ENCODE results near the gene DHRS13.
"Not testable (repeated sequence)": the region's sequence is repeated elsewhere in the genome, so short reads cannot be mapped to it uniquely, and the experiment has no call there.

DHRS13 gene

DNA sequence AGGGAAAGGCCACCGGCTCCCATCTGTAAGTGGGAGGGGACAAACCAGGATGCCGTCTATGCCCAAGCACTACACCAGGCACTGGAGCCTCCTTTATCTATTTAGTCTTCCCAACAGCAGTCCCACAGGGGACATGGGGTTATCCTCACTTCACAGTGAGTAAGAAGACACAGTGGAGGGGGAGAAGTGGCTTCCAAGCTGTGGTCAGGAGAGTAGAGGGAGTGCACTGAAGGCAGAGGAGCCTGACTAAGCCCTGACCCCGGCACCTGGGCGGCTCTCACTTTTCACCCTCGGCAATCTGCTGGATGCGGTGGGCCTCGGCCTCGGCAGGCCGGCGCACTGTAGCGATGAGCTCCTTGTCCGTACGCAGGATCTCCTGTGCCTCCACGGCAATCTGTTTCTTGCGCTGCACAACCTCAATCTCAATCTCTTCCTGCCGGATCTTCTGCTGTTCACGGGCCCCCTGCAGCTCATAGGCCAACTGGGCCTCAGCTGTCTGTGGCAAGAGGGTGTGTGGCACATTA is 21.3 kb downstream of the DHRS13 start:
- DNase-seq = no peak

DNA sequence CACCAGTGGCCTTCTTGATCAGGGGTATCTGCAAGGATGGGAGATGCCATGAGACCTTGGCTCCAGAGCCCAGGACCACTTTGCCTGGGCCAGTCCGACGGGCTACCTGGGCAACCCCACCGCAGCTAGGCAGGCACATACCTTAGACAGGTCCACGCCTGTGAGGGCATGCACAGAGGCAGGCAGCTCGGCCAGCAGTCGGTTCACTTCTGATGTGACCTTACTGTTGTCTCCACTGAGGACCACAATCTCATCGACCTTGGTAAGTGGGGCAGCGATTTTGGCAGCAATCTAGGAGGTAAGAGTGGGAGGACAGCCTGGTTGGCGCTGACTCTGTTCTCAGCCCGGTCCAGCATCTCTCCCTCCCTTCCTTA is 22.3 kb downstream of the DHRS13 start:
- no peak for DNase-seq

DNA sequence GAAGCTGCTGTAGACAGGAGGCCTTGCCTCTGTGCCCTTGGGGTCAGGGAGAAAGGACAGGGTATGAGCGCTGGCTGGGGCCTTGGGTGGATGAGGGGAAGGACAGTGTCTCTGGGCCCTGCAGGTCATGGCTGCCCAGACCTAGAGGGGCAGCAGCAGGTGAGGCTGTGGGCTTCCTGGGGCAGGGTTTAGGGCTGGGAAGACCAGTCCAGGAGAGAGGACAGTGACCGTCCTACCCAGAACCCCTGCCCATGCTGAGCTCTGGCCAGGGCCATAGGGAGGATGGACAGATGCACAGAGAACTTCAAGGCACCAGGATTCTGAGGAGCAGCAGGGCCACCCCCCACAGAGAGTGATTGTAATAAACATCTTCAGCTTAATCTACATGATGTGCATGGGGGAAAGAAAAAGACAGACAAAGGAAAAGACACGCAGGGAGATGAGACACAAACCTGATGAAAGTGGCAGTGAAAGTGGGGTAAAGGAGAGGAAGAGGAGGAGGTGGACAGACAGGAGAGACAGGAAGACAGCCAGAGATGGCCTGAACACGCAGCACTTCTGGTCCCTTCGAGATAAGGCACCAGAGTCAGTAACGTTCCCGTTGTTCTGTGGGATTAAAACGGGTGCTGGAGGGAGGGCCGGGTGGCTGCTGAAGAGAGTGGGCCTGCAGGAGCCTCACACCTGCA is 22.9 kb downstream of the DHRS13 start:
- peak; percentile 31 for DNase-seq

DNA sequence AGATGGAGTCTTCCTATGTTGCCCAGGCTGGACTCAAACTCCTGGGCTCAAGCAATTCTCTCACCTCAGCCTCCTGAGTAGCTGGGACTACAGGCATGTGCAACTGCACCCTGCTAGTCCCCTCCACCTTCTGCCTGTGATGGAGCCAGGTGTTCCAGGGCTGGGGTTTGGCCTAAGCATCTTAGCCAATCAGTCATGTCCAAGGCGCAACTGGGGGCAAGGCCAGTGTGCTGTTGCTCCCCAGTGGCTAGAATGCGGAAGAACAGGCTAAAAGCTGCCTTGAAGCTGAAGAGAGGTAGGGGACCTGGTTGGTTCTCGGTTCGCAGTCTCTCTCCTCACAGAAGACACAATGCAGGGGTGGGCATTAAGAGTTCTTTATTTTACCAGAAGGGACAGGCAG is 23.9 kb downstream of the DHRS13 start:
- peak; percentile 73 for DNase-seq

DNA sequence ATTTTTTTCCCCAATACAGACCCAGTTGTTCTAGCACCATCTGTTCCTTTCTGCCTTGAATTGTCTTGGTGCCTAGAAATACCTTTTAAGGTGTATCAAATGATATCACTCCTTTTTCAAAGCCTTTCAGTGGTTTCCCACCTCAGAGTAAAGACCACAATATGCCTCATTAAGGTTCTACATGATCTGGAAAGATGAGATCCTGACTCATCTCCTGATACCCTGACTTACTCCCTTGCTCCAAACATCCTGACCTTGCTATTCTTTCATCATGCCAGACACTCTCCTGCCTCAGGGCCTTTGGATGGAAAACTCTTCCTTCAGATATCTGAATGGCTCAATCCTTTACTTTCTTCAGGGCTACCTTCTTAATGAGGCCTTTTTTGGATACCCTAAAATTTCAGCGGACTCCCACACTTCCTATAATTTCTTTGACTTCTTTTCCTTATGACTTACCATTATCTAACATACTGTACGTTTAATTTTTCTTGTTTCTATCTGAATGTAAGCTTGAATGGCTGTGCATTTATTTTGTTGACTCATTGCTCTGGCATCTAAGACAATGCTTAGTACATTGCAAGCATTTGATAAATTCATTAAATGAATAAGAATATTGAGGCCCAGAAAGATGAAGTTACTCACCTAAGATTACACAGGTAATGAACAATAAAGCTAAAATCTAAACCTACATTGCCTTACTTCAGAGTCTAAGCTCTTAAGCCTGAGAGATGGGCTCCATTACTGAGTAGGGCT is 24.5 kb downstream of the DHRS13 start:
- no peak for DNase-seq

DNA sequence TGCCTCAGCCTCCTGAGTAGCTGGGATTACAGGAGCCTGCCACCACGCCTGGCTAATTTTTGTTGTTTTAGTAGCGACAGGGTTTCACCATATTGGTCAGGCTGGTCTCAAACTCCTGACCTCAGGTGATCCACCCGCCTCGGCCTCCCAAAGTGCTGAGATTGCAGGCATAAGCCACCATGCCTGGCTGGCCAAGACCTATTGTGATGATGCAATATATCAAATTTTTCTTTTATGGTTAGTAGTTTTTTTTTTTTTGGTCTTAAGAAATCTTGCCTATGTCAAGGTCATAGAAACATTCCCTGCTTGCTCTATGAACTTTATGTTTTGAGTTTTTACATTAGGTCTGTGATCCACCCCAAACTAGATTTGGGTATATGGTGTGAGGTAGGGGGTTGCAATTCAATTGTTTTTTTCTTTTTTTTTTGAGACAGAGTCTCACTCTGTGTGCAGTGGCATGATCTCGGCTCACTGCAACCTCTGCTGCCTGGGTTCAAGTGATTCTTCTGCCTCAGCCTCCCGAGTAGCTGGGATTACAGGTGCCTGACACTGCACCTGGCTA is 25.6 kb downstream of the DHRS13 start:
- not testable (repeated sequence) for DNase-seq

DNA sequence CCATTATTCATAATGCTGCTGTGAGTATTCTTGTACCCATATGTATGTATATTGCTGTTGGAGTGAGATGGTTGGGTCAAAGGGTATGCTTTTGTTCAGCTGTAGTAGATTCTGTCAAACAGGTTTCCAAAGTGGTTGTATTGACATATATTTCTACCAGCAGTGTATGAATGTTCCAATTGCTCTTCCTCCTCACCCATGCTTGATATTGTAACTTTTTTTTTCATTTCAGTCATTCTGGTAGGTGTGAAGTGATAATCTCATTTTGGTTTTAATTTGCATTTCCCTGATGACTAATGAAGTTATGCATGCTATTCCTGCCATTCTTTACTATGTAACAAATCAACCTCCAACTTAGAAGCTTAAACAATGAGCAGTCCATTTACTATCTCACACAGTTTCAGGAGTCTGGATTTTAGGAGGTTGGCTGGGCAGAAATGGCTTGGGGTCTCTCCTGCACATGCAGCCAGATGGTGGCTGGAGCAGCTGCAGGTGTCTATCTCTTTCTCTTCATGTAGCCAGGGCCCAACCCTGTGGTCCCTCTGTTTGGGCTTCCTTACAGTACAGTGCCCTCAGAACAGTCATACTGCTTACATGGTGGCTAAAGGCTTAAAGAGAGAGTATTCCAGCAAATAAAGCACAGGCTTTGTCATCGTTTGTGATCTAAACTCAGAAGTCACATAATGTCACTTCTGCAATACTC is 26.9 kb downstream of the DHRS13 start:
- DNase-seq = peak; percentile 53

DNA sequence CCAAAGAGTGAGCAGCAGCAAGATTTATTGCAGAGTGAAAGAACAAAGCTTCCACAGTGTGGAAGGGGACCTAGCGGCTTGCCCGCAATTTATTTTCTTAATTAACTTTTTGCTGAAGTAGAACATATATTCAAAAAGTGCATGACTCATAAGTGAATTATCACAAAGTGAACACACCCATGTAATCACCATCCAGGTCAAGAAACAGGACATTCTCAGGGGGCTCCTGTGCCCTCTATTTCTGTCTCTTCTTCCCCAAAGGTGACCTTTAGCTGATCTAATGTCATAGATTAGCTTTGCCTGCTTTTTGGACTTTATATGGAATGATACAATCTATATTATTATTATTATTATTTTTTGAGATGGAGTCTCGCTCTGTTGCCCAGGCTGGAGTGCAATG is 28.1 kb downstream of the DHRS13 start:
- DNase-seq = peak; percentile 34

DNA sequence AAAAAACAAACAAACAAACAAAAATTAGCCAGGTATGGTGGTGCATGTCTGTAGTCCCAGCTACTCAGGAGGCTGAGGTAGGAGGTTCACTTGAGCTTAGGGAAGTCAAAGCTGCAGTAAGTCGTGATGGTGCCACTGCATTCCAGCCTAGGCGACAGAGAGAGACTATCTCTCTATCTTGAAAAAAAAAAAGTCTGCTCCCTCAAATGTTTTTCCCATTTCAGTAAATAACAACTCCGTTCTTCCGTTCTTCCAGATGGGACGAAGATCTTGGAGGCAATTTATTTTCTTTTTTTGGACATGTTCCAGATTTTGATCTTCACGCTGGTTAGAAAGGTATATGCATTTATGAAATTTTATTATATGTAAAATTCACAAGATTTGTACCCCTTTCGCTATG is 29.0 kb downstream of the DHRS13 start:
- no peak for DNase-seq

DNA sequence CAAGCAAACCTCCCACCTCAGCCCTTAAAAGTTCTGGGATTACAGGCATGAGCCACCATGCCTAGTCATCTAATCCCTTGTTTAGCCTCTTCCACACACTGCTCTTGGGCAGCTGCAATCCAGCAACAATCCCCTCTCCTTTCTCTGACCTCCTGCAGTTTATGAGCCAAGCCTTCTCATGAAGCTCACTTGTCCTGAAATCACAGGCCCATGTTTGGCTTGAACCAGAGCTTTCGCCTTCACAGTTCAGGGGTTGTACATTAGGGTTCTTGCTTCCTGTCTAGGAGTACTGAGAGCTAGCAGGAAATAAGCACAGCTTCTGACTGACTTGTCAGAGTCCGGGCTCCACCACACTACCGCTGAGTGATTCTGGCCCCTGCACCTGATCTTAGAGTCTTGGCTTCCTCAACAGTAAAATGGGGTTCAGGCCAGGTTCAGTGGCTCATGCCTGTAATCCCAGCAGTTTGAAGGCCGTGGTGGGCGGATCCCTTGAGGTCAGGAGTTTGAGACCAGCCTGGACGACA is 31.8 kb downstream of the DHRS13 start:
- peak; percentile 52 for DNase-seq

DNA sequence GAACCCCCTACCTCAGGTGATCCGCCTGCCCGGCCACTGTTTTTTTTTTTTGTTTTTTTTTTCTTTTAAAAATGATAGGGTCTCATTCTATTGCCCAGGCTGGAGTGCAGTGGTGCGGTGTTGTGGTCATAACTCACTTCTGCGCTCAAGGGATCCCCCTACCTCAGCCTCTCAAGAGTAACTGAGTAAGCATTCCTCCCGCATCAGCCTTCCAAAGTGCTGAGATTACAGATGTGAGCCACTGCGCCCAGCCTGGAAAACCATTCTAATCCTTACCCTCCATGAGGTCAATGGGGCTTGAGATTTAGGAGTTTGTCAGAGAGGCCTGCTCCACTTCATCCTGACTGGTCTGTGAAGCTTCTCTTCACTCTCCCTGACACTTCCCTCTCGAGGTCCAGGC is 35.6 kb downstream of the DHRS13 start:
- DNase-seq = no peak

DNA sequence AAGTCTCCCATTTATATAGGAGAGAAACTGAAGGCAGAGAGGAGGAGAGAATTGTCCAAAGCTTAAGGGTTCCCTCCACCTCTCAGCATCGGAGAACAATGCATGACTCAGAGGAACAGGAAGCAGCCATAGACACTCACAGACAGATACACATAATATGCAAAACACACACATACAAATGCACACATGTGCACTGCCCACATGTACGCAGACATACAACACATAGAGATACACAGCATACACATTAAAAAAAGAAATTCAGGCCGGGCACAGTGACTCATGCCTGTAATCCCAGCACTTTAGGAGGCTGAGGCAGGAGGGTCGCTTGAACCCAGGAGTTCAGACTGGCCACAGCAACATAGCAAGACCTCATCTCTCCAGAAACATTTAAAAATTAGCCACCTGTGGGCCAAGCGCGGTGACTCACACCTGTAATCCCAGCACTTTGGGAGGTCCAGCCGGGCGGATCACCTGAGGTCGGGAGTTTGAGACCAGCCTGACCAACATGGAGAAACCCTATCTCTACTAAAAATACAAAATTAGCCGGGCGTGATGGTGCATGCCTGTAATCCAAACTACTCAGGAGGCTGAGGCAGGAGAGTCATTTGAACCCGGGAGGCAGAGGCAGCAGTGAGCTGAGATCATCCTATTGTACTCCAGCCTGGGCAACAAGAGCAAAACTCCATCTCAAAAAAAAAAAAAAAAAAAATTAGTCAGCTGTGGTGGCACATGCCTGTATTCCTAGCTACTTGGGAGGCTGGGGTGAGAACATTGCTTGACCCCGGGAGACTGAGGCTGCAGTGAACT is 36.7 kb downstream of the DHRS13 start:
- peak; percentile 81 for DNase-seq

DNA sequence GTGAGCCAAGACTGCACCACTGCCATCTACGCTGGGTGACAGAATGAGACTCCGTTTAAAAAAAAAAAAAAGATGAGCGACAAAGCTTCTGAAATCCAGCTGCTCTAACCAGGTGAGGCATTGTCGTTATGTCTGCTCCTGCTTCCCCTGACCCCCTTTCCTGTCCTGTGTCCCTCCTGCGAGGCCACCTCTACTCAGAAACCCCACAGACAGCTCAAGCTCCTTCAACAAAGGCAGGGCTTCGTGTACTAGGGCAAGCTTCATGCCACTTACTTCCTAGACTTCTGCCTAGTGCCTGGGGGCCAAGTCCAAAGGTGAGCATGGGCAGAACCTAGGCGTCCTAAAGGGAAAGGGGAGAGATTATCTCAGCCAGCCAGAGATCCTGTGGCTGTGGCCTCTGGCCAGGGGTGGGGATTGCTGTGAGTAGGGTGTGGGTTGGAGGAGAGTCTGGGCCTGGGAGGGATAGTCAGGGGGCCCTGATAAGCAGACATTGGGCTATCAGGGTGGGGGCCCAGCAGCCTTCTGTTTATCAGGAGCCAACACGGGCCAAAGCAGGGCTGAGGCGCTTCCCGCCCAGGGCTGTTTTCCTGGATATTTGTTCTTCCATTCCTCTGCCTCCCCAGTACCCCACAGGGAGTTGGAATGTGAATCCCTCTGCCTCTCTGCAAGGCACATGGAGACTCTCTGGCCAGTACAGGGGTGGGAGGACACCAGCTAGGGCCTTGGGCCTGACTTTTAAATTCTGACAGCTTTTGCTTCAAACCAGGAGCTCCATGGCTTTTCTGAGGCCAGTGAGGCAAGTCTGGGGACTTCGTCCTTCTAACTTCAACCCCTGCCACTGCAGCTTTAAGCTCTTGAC is 37.7 kb downstream of the DHRS13 start:
- peak; percentile 98 for DNase-seq

DNA sequence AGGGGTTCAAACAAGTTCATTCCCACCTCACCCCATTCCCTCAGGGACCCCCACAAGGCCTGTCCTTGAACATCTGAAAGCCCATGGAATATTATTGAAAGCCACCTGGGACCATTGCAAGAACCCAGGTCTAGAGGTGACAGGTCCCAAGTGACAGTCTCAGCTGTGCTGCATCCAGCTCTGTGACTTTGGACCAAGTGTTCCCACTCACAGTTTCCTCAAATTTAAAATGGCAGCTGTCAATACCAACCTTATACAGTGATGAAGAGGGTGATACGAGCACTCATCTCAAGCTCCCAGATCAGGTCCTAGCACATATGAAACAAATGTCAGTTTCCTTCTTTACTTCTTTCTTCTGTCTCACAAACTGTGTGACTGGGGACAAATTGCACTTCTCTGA is 38.9 kb downstream of the DHRS13 start:
- DNase-seq = no peak

DNA sequence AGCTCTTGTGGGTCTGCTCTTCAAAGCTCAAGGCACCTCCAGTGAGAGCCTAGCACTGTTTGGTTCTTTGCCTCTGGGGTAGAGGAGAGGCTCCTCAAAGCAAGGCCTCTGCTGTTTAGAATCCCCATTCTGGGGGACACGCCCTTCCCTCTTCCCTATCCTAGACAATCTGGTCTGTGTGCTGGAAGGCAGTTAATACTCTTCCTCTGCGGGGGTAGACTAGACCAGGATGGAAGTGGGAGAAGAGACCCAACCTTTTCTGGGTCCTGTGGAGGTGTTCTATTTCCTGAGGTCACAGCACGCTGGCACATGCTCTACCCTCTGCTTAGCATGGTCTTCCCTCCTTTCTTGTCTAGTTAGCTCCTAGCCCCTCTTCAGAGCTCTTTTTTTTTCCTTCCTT is 40.3 kb downstream of the DHRS13 start:
- no peak for DNase-seq

DNA sequence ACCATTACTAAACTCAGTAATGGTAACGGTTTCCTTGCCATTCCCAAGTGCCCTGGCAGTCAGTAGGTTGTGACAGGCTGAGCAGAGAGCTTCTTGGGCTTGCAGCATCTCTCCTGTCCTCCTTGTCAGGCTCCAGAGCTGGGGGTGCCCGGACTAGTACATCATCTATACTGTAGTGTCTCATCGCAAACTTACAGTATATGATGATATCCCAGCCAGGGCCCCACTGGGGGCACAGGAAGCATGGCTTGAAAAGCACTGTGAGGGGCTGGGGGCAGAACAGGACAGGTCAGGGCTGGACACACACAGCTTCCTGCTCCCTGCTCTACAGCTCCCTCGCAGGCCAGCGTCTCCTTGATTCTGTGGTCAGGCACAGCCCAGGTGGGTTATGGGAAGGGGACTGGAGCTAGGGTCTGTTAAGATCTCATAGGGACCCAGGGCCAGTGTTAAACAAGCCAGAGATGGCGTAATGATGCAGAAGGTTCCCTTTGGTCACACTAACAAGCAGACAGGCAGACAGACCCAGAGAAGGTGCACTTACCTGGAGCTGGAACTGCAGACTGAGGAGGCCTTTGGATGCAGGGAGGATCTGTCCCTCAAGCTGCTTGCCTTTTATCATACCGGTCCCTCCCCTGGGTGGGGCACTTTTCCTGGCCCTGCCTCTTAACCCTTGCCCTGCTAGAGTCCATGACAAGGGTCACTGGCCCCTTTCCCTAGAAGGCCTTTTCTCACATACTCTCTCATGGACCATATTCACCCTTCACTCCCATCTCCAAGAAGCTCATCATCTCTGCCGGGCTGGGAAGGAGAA is 41.3 kb downstream of the DHRS13 start:
- peak; percentile 84 for DNase-seq

DNA sequence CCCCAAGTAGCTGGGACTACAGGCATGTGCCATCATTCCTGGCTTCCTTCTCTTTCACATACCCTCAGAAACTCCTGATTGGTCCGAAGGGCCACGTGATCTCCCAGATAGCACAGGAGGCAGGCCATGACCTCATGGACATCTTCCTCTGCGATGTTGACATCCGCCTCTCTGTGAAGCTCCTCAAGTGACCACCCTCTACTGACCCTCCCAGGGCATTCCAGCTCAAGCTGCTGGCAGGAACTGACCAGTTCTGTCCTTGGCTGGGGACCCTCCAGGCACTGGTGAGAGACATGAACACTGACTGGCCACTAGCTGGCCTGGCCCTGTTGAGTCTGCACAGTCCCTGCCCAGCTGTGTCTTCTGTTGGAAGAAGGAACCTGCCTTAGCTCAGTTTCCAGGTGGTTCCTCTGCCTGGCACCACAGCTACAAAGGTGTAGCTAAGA is 42.5 kb downstream of the DHRS13 start:
- DNase-seq = no peak

DNA sequence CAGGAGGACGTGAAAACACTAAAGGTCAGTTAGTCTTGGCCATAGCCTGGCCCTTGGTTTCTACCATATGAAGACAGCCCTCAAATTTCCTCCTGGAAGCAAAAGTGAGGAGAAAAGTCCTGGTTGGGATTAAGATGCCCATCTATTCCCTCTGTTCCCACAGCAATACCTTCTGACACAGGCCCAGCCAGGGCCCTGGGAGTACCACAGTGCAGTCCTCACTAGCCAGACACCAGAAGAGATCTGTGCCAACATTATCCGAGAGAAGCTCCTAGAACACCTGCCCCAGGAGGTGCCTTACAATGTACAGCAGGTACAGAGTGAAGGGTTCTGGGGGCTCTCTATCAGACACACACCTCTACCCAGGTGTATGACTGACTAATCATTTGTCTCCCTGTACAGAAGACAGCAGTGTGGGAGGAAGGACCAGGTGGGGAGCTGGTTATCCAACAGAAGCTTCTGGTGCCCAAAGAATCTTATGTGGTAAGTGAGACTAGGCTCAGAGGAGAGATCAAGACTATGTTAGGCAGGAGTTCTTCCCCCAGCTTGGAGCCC is 44.0 kb downstream of the DHRS13 start:
- DNase-seq = no peak

DNA sequence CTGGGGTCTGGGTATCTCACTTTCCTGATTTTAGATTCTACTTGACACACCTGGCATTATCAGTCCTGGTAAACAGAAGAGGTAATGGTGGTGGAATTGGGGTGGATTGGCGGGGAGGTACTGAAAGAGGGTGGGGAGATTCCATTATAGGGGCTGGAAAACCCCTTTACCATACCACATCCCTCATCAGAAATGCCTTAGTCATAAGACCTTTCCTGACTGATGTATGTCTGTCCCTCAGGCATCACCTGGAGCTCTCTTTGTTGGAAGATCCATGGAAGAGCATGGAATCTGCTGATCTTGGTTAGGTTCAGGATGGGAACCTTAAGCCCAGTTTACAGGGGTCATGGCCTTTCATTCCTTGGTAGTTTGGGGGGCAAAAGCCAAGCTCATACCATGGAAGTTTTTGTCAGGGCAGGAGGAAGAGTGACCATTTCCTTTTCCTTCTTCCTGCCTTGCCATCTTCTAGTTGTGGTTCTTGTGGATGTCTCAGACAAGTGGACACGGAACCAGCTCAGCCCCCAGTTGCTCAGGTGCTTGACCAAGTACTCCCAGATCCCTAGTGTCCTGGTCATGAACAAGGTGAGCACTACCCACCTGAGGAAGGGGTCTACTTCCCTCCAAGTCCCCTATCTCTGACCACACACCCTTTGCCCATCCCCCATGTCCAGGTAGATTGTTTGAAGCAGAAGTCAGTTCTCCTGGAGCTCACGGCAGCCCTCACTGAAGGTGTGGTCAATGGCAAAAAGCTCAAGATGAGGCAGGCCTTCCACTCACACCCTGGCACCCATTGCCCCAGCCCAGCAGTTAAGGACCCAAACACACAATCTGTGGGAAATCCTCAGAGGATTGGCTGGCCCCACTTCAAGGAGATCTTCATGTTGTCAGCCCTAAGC is 44.7 kb downstream of the DHRS13 start:
- DNase-seq = no peak

All from hematopoietic multipotent progenitor cell treated with erythropoietin and hydrocortisone succinate and interleukin-3 and kit ligand, for 4 days (in vitro differentiated cells).